ENCODE measurements around the gene PSEN1.

Gene PSEN1

DNA sequence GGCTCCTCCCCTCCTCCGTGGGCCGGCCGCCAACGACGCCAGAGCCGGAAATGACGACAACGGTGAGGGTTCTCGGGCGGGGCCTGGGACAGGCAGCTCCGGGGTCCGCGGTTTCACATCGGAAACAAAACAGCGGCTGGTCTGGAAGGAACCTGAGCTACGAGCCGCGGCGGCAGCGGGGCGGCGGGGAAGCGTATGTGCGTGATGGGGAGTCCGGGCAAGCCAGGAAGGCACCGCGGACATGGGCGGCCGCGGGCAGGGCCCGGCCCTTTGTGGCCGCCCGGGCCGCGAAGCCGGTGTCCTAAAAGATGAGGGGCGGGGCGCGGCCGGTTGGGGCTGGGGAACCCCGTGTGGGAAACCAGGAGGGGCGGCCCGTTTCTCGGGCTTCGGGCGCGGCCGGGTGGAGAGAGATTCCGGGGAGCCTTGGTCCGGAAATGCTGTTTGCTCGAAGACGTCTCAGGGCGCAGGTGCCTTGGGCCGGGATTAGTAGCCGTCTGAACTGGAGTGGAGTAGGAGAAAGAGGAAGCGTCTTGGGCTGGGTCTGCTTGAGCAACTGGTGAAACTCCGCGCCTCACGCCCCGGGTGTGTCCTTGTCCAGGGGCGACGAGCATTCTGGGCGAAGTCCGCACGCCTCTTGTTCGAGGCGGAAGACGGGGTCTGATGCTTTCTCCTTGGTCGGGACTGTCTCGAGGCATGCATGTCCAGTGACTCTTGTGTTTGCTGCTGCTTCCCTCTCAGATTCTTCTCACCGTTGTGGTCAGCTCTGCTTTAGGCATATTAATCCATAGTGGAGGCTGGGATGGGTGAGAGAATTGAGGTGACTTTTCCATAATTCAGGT, at the start of gene PSEN1:
Gene PSEN1 (plus strand): TSS at position 121 of the 839 bp plus-strand sequence. CDS start 11,513 bp downstream, outside the sequence.
- TF ChIP-seq JUND (IDR thresholded peaks at IDR 0.05; ENCODE audit: low read depth): no peak
- in situ Hi-C loops (cut with HindIII; ENCODE audit: low pct_unique_long_range_greater_than_20kb, low sequenced_read_pairs): no loop called here
- DNase-seq (ENCODE audit: low read depth in 1 of 2, low spot score in 1 of 2): peak; percentile 48 to 96

DNA sequence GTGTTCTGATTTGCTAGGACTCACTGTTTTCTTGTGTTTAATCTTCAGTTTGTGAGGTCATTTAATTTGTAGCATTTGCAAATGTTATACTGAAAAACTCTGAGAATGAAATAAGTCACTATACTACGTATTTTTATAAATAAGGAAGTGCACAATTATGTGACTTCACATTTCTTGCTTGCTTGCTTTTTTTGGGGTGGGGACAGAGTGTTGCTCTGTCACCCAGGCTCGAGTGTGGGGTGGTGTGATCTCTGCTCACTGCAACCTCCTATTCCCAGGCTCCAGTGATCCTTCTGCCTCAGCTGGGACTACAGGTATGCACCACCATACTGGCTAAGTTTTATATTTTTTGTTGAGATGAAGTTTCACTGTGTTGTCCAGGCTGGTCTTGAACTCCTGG, 45.3 kb upstream of the PSEN1 start:
- TF ChIP-seq JUND (IDR thresholded peaks at IDR 0.05; ENCODE audit: low read depth): no peak

DNA sequence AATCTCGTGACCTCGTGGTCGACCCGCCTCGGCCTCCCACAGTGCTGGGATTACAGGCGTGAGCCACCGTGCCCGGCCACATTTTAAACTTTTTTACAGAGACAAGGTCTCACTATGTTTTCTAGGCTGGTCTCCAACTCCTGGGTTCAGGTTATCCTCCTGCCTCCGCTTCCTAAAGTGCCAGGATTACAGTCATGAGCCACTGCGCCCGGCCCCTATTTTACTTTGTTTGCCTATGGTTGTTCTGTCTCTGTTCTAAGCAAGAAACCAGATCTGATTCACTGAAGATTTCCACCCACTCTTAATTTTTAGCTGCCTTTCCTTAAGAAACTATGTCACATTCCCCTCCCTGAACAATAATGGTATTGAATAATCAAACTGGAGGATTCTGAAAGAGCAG, 38.9 kb upstream of the PSEN1 start:
- DNase-seq (ENCODE audit: low read depth in 1 of 2, low spot score in 1 of 2): no peak
- no peak for TF ChIP-seq JUND (IDR thresholded peaks at IDR 0.05; ENCODE audit: low read depth)
- in situ Hi-C loops (cut with HindIII; ENCODE audit: low pct_unique_long_range_greater_than_20kb, low sequenced_read_pairs): no loop called here

More for the DNA sequence above, 45.3 kb upstream of the PSEN1 start:
- no peak for DNase-seq (ENCODE audit: low read depth in 1 of 2, low spot score in 1 of 2)
- in situ Hi-C loops (cut with HindIII; ENCODE audit: low pct_unique_long_range_greater_than_20kb, low sequenced_read_pairs): no loop called here

DNA sequence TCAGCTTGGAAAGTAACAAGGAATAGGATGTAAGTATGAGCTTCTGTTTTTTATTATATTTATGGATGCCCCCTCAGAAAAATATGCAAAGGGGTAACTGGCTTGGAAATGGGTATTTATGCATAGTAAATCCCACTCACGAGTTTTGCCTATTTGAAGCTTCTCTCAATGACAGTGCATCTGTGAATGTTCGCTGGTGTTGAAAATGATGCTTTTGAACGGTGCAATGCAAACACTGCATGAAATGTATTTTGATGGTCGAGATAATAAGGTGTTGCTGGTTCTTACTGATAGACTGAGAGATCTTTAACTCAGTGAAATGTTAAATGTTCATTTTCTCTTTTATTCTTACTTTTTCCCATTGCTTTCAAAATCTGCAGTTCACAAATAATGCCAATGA, 36.0 kb upstream of the PSEN1 start:
- no peak for DNase-seq (ENCODE audit: low read depth in 1 of 2, low spot score in 1 of 2)
- TF ChIP-seq JUND (IDR thresholded peaks at IDR 0.05; ENCODE audit: low read depth): no peak
- in situ Hi-C loops (cut with HindIII; ENCODE audit: low pct_unique_long_range_greater_than_20kb, low sequenced_read_pairs): no loop called here

DNA sequence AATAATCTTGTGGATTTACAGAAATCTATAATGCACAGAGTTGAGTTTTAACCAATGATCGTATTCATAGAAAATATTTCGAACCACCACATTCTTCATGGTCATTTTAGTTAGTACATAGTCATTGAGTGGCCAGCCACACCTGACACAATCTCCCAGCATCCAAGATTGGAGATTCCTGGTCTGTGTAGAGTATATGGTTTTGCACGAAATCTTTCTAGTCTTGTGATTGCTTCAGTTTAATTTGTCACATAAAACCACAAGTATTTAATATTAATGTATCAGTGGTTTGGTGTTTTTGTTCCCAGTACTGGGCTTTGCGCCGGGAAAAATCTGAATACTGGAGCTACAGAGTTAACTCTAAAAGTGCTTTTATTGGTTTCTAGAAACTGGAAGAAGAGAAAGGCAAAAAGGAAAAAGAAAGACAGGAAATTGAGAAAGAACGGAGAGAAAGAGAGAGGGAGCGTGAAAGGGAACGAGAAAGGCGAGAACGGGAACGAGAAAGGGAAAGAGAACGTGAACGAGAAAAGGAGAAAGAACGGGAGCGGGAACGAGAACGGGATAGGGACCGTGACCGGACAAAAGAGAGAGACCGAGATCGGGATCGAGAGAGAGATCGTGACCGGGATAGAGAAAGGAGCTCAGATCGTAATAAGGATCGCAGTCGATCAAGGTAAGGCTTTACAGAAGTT, 33.4 kb upstream of the PSEN1 start:
- no peak for TF ChIP-seq JUND (IDR thresholded peaks at IDR 0.05; ENCODE audit: low read depth)
- in situ Hi-C loops (cut with HindIII; ENCODE audit: low pct_unique_long_range_greater_than_20kb, low sequenced_read_pairs): no loop called here
- no peak for DNase-seq (ENCODE audit: low read depth in 1 of 2, low spot score in 1 of 2)

DNA sequence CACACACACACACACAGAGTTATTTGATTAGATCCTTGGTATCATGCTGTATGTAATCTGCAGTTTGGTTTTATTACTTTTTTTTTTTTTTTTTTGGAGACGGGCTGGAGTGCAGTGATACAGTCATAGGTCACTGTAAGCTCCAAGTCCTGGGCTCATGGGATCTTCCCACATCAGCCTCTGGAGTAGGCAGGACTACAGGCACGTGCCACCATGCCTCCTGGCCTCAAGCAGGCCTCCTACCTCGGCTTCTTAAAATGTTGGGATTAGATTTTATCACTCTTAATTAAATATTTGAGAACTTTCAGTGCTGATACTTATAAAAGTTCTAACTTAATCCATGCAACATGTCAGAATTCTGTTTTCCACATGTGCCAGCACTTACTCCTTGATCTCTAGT, 31.3 kb upstream of the PSEN1 start:
- in situ Hi-C loops (cut with HindIII; ENCODE audit: low pct_unique_long_range_greater_than_20kb, low sequenced_read_pairs): no loop called here
- TF ChIP-seq JUND (IDR thresholded peaks at IDR 0.05; ENCODE audit: low read depth): no peak

DNA sequence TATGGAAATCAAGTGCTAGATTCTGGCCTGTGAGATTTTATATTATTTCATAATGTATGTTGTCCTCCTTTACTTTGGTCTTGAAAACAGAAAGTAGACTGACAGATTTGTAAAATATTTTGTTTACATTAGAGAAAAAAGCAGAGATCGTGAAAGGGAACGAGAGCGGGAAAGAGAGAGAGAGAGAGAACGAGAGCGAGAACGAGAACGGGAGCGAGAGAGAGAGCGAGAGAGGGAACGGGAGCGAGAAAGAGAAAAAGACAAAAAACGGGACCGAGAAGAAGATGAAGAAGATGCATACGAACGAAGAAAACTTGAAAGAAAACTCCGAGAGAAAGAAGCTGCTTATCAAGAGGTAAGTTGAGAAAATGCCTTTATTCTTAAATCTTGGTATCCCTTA, 30.6 kb upstream of the PSEN1 start:
- no peak for DNase-seq (ENCODE audit: low read depth in 1 of 2, low spot score in 1 of 2)
- in situ Hi-C loops (cut with HindIII; ENCODE audit: low pct_unique_long_range_greater_than_20kb, low sequenced_read_pairs): no loop called here
- TF ChIP-seq JUND (IDR thresholded peaks at IDR 0.05; ENCODE audit: low read depth): no peak

More for the DNA sequence above, 31.3 kb upstream of the PSEN1 start:
- peak in 1 of 2 experiments; percentile 35 for DNase-seq (ENCODE audit: low read depth in 1 of 2, low spot score in 1 of 2)

DNA sequence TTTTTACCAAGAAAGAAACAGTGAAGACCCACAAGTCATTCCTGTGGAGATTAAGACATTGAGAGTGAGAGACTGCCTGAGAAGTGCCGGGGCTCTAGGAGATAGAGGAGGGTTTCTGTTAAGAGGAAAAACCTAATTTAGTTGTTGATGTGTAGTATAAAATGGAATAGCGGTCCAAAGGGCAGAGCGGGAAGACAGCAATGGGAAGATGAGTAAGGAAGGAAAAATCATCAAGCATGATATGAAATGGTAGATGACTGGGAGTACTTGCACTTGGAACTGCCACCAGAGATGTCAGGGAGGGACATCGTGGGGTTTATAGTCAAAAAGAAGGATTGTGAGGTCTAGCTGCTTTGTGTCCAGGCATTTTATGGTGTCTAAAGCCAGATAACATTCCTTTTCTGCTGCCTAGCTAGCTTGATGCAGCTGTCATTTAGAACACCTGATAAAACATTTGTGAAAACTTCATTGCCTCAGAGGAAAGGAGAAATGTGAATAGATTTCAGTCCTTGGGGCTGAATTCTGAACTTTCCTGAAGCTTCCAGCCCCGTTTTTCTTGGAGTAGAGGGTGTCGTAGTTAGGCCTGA, 20.1 kb upstream of the PSEN1 start:
- DNase-seq (ENCODE audit: low read depth in 1 of 2, low spot score in 1 of 2): no peak
- TF ChIP-seq JUND (IDR thresholded peaks at IDR 0.05; ENCODE audit: low read depth): no peak
- in situ Hi-C loops (cut with HindIII; ENCODE audit: low pct_unique_long_range_greater_than_20kb, low sequenced_read_pairs): no loop called here

DNA sequence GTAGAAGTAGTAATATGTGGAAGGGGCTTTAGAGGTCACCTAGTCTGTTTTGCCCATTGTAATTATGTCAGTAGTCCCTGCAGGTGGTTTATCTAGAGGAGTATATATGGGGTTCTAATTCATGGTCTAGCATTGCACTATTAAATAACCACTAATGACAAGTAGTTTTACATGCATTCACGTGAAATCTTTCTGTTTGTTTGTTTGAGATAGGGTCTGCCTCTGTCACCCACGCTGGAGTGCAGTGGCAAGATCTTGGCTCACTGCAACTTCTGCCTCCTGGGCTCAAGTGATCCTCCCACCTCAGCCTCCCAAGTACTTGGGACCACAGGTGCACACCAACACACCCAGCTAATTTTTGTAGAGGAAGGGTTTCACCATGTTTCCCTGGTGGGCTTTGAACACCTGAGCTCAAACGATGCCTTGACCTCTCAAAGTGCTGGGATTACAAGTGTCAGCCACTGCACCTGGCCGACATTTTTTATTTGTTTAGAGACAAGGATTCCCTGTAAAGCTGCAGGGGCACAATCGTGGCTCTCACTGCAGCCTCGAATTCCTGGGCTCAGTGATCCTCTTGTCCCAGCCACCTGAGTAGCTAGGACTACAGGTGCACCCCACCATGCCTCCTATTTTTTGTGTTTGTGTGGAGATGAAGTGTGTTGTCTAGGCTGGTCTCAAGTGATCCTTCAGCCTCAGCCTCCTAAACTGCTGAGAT, 12.0 kb upstream of the PSEN1 start:
- no peak for DNase-seq (ENCODE audit: low read depth in 1 of 2, low spot score in 1 of 2)
- no peak for TF ChIP-seq JUND (IDR thresholded peaks at IDR 0.05; ENCODE audit: low read depth)
- in situ Hi-C loops (cut with HindIII; ENCODE audit: low pct_unique_long_range_greater_than_20kb, low sequenced_read_pairs): no loop called here

DNA sequence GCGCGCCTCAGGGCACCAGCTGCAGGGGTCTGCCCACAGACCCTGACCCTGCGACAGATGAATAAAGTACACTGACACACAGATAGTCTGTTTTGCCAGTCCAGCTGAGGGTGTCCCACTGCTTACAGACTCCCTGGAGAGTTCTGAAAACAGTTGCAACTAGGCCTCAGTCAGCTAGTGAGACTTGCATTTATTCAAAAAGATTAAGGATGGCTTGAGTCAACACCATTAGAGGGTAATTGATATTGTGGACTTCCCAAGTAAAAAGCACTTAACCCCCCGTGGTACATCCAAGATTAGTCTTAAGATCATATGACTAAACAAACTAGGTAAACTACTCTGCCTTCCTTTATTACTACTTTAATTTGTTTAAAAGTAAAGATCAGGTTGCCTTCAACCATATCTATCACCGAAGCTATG, 11.1 kb upstream of the PSEN1 start:
- DNase-seq (ENCODE audit: low read depth in 1 of 2, low spot score in 1 of 2): no peak

DNA sequence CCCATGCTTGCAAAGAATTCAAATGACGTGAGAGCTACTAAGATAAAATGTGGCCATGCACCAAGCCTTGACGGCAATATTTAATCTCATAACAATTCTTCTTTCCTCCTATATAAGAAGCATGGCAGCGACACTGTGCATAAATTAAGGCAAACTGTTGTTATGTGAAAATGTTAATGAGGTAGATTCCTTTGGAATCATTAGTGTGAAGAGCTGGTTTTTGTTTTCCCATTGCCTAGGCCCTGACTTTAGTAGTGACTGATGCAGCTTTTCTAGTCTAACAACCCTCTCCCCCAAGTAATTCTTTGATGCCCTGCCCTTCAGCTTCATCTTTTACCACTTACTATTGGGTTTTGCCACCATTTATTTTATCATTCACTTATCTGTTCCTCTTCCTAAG, 10.6 kb upstream of the PSEN1 start:
- no peak for DNase-seq (ENCODE audit: low read depth in 1 of 2, low spot score in 1 of 2)
- in situ Hi-C loops (cut with HindIII; ENCODE audit: low pct_unique_long_range_greater_than_20kb, low sequenced_read_pairs): no loop called here
- no peak for TF ChIP-seq JUND (IDR thresholded peaks at IDR 0.05; ENCODE audit: low read depth)

More for the DNA sequence above, 11.1 kb upstream of the PSEN1 start:
- TF ChIP-seq JUND (IDR thresholded peaks at IDR 0.05; ENCODE audit: low read depth): no peak
- in situ Hi-C loops (cut with HindIII; ENCODE audit: low pct_unique_long_range_greater_than_20kb, low sequenced_read_pairs): no loop called here

DNA sequence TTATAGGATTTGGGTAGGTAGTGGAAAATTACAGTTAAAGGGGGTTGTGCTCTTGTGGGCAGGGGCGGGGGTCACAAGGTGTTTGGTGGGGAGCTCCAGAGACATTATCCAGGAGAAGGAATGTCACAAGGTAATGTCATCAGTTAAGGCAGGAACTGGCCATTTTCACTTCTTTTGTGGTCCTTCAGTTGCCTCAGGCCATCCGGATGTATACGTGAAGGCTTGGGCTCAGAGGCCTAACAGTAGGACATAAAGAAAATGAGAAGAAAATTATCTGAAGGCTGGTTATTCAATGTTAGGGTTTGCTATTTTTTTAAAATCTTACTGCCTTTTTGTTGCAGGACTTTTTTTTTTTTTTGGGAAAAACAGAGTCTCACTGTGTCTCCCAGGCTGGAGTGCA, 2.5 kb upstream of the PSEN1 start:
- DNase-seq (ENCODE audit: low read depth in 1 of 2, low spot score in 1 of 2): no peak
- no peak for TF ChIP-seq JUND (IDR thresholded peaks at IDR 0.05; ENCODE audit: low read depth)
- in situ Hi-C loops (cut with HindIII; ENCODE audit: low pct_unique_long_range_greater_than_20kb, low sequenced_read_pairs): no loop called here

Measured in T47D (cell line).